Thoracic aorta (tissue), 2 donors: ENCODE results near the gene FSTL3. TPM values are rescaled to one million over a fixed set of nuclear protein-coding genes. Genes with fewer than 3 reads are reported as not detected.

Experiments used
- ATAC-seq: fragments of 150-250 bp; one replicate; pipeline ENCODE4 v1.8.0; 2017; ENCODE audit warnings: low read depth; ENCODE audit not compliant: insufficient number of reproducible peaks, low FRiP score
- DNase-seq: peaks from one replicate; pipeline ENCODE4 v3.0.0-alpha.2; 2020; ENCODE audit warnings: low spot score
- H3K27ac ChIP-seq, 2 donors: fragments of 200-600 bp; sonication (generic); 1 replicate in 1 of 2; 2 replicates in 1 of 2; pipeline ENCODE4 v1.5.1; 2016; ENCODE audit warnings: mild to moderate bottlenecking in 2 of 2, moderate library complexity in 2 of 2
- H3K27me3 ChIP-seq: fragments of 200-600 bp; sonication (generic); replicated peaks from 2 replicates; pipeline ENCODE4 v1.6.0; 2016; ENCODE audit warnings: mild to moderate bottlenecking; ENCODE audit not compliant: insufficient read depth
- H3K36me3 ChIP-seq: fragments of 200-600 bp; sonication (generic); one replicate; pipeline ENCODE4 v1.5.1; 2016
- H3K4me1 ChIP-seq, 2 donors: fragments of 200-600 bp; sonication (generic); 1 replicate in 1 of 2; 2 replicates in 1 of 2; pipeline versions ENCODE4 v1.5.1 to v1.6.0; 2016; ENCODE audit warnings: low read depth in 2 of 2, mild to moderate bottlenecking in 1 of 2; ENCODE audit not compliant: control insufficient read depth in 1 of 2
- H3K4me3 ChIP-seq: fragments of 200-600 bp; sonication (generic); 2 replicates; pipeline ENCODE4 v1.5.1; 2016; ENCODE audit warnings: mild to moderate bottlenecking
- H3K9me3 ChIP-seq: fragments of 200-600 bp; sonication (generic); 2 replicates; pipeline ENCODE4 v1.5.1; 2016
- CTCF ChIP-seq: fragments of 200-600 bp; sonication (generic); IDR thresholded peaks from one replicate; pipeline ENCODE4 v1.5.1; 2019; ENCODE audit warnings: antibody characterized with exemption
- total RNA-seq, 2 donors: library from RNA; depleted of rRNA; stranded (reverse); fragments of >200 nt; gene quantifications; one replicate each; pipeline versions ENCODE4 v1.1.0 to v1.2.3, GENCODE V29; 2016

The FSTL3 gene
- total RNA-seq, 2 donors from 2014 or later = 361 to 595 TPM

- ATAC-seq = no peak
These were observed 33.1 kb upstream of the FSTL3 start for GRCh38 chr19:642767-643727.

GRCh38 chr19:643736-644135 lies 32.5 kb upstream of the FSTL3 start:
- Histone ChIP-seq H3K36me3 (peaks cover 24% of the 10 kb centered on the region), H3K27ac (no peak overlapping the region), H3K27me3 (no peaks in the 10 kb centered on the region), H3K4me1 (peaks cover 4 to 7% of the 10 kb centered on the region in 2 donors), H3K9me3 (no peaks in the 10 kb centered on the region), H3K4me3 (no peak overlapping the region)
- DNase-seq = no peak
- ATAC-seq = no peak
- TF ChIP-seq CTCF = no peak

More at GRCh38 chr19:642767-643727, 33.1 kb upstream of the FSTL3 start:
- TF ChIP-seq CTCF = no peak
- peaks cover 20% of the 10 kb centered on the region for H3K36me3 ChIP-seq
- no peaks in the 10 kb centered on the region for H3K9me3 ChIP-seq
- no peak overlapping the region for H3K27ac ChIP-seq
- no peak overlapping the region for H3K4me3 ChIP-seq
- DNase-seq = no peak
- H3K4me1 ChIP-seq = peaks cover 4 to 8% of the 10 kb centered on the region in 2 donors
- H3K27me3 ChIP-seq = no peaks in the 10 kb centered on the region

GRCh38 chr19:644363-644762 lies 31.8 kb upstream of the FSTL3 start:
- DNase-seq (no peak), ATAC-seq (no peak)
- Histone ChIP-seq H3K4me1 (peaks cover 0 to under 1% of the 10 kb centered on the region in 2 donors), H3K4me3 (no peak overlapping the region), H3K27me3 (no peaks in the 10 kb centered on the region), H3K9me3 (no peaks in the 10 kb centered on the region), H3K36me3 (peaks cover 29% of the 10 kb centered on the region), H3K27ac (no peak overlapping the region)
- TF ChIP-seq CTCF = no peak

- no peak overlapping the region for H3K27ac ChIP-seq
- no peak overlapping the region for H3K4me3 ChIP-seq
- H3K36me3 ChIP-seq = peaks cover 33% of the 10 kb centered on the region
- H3K9me3 ChIP-seq = no peaks in the 10 kb centered on the region
- DNase-seq (no peak), ATAC-seq (no peak)
- H3K27me3 ChIP-seq = no peaks in the 10 kb centered on the region
- TF ChIP-seq CTCF = no peak
- H3K4me1 ChIP-seq = no peaks in the 10 kb centered on the region
These were observed 31.4 kb upstream of the FSTL3 start for GRCh38 chr19:644789-645188.

- TF ChIP-seq CTCF = no peak
- ATAC-seq (no peak), DNase-seq (no peak)
- Histone ChIP-seq H3K4me3 (no peak overlapping the region), H3K36me3 (peaks cover 40% of the 10 kb centered on the region), H3K4me1 (no peaks in the 10 kb centered on the region), H3K27ac (no peak overlapping the region), H3K27me3 (no peaks in the 10 kb centered on the region), H3K9me3 (no peaks in the 10 kb centered on the region)
These were observed 30.0 kb upstream of the FSTL3 start for GRCh38 chr19:645912-646778.
